BJ (cell line): ENCODE results near the gene DNAH1. TPM values are rescaled to one million over a fixed set of nuclear protein-coding genes. Genes with fewer than 3 reads are reported as not detected.

Source experiments
- CTCF ChIA-PET: fragments of 350-600 bp; formaldehyde crosslinking; extraction: SDS; loops from one replicate; lab custom pipeline; 2021; ENCODE audit warnings: antibody characterized with exemption, inconsistent platforms; lab: Yijun Ruan, JAX
- POLR2A ChIA-PET: fragments of 300-600 bp; sonication (Branson Sonifier 250); formaldehyde crosslinking; extraction: SDS; loops from one replicate; lab custom pipeline; 2021; ENCODE audit warnings: antibody characterized with exemption; lab: Charles Lee
- DNase-seq: peaks from one replicate; pipeline ENCODE4 v3.0.0-alpha.2; 2011; ENCODE audit warnings: low read depth
- H3K27me3 ChIP-seq: 2 replicates; pipeline ENCODE4 v1.6.0; 2011; ENCODE audit warnings: low read length; ENCODE audit not compliant: control insufficient read depth, insufficient read depth
- H3K36me3 ChIP-seq: 2 replicates; pipeline ENCODE4 v1.5.1; 2011; ENCODE audit warnings: low read length; ENCODE audit not compliant: control insufficient read depth, insufficient read depth
- H3K4me3 ChIP-seq: 2 replicates; pipeline ENCODE4 v1.5.1; 2011; ENCODE audit warnings: low read depth, mild to moderate bottlenecking, control low read depth, low read length
- CTCF ChIP-seq: IDR thresholded peaks from 2 replicates; pipeline ENCODE4 v1.5.1; 2011; ENCODE audit warnings: low read depth, mild to moderate bottlenecking, control low read depth, inconsistent platforms, low read length, moderate library complexity; ENCODE audit not compliant: insufficient read depth
- polyA plus RNA-seq: library from polyadenylated mRNA; depleted of rRNA; stranded (reverse); fragments of >200 nt; gene quantifications from 2 replicates; pipeline ENCODE4 v1.2.3, GENCODE V29; 2011

DNAH1 gene
- polyA plus RNA-seq, 1 experiment = 4.8 TPM

DNA sequence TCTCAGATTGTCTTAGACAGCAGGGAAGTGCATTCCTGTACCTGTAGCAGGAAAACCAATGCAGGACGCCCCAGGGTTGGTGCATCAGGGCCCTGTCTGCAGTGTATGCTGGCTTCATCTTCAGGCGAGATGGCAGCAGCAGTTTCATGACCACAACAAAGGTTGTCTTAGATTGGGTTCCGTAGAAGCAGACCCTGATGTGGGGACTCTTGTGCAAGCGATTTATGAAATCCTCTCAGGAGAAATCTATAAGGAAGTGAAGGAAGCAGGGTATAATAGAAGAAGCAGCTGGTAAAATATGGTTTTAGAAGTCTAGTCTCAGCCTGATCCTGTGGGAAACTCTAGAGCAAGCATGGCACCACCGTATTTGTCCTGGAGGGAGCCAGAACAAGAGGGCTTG, 25.0 kb downstream of the DNAH1 start:
- ChIA-PET CTCF (interaction anchor here (2.4 to 10.6 kb wide), 5 partner anchors 42 to 119 kb away, joined by 11 to 150 read pairs (median 38); partner anchors contain the start of gene TLR9), POLR2A (no interaction called here)
- Histone ChIP-seq H3K4me3 (no peak overlapping the region), H3K36me3 (no peaks in the 10 kb centered on the region), H3K27me3 (no peaks in the 10 kb centered on the region)
- no peak for DNase-seq
- TF ChIP-seq CTCF = no peak

- ChIA-PET POLR2A (interaction anchor here (0.6 kb wide), 1 partner anchor 9 kb away, joined by 3 read pairs; no protein-coding TSS in a partner anchor), CTCF (interaction anchor here (10.6 kb wide), 1 partner anchor 122 kb away, joined by 150 read pairs; the partner anchor contains the start of gene TLR9)
- no peaks in the 10 kb centered on the region for H3K36me3 ChIP-seq
- H3K27me3 ChIP-seq = no peaks in the 10 kb centered on the region
- TF ChIP-seq CTCF = no peak
- no peak for DNase-seq
- H3K4me3 ChIP-seq = no peak overlapping the region
These were observed 28.0 kb downstream of the DNAH1 start for GRCh38 chr3:52343946-52344600.

DNA sequence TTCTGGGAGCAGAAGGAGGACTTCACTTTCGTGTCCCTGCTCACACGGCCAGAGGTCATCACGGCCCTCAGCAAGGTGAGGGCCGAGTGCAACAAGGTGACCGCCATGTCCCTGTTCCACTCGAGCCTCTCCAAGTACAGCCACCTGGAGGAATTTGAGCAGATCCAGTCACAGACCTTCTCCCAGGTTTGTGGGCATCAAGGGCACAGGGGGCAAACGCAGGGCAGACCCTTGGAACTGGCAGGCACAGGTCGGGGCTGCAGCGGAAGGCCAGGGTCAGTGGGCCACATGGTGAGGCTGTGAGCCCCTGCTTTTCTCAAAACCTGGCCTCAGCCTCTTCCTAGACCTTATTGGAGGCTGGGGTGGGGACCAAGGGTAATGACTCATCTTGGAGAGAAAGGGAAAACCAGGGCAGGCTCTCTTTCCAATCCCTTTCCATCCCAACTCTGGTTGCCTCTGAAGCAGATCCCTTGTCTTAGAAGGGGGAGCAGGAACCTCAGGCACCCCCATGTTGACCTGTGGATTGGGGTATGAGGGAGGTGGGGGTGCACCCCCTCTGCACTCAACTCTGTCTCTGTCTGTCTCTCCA, 29.5 kb downstream of the DNAH1 start:
- TF ChIP-seq CTCF = no peak
- Histone ChIP-seq H3K36me3 (no peaks in the 10 kb centered on the region), H3K27me3 (no peaks in the 10 kb centered on the region), H3K4me3 (no peak overlapping the region)
- ChIA-PET POLR2A (no interaction called here), CTCF (interaction anchor here (1.4 to 2.4 kb wide), 2 partner anchors 40 to 45 kb away, joined by 5 to 7 read pairs; no protein-coding TSS in a partner anchor)
- no peak for DNase-seq

- Histone ChIP-seq H3K27me3 (no peaks in the 10 kb centered on the region), H3K36me3 (0 out of 2 replicates have a peak, but pooled peaks cover 2% of the 10 kb centered on the region), H3K4me3 (no peak overlapping the region)
- no peak for TF ChIP-seq CTCF
- DNase-seq = peak; percentile 27
- ChIA-PET CTCF (interaction anchor here (0.6 to 2.4 kb wide), 7 partner anchors 8 to 127 kb away, joined by 3 to 10 read pairs (median 5); partner anchors contain the start of gene WDR82), POLR2A (interaction anchor here (0.7 kb wide), 1 partner anchor 109 kb away, joined by 3 read pairs; no protein-coding TSS in a partner anchor)
These were observed 30.8 kb downstream of the DNAH1 start for GRCh38 chr3:52346623-52347530.
